Keratinocyte (primary cell): Measurements from ENCODE around the gene ANKRD42.

Source experiments
- EZH2 ChIP-seq: IDR thresholded peaks from one replicate; pipeline ENCODE4 v1.6.1; 2012; ENCODE audit warnings: inconsistent platforms, mild to moderate bottlenecking, low read length, moderate library complexity
- TF ChIP-seq, protein P1 (sequence below), 3 experiments: IDR thresholded peaks in 1 of 3; conservative IDR thresholded peaks in 1 of 3; optimal IDR thresholded peaks in 1 of 3; 2 replicates in 2 of 3; 3 replicates in 1 of 3; pipeline versions ENCODE3 to v1.5.1; 2011; ENCODE audit warnings: low read length in 3 of 3, mild to moderate bottlenecking in 3 of 3, moderate library complexity in 2 of 3, control low read depth in 1 of 3, inconsistent platforms in 1 of 3; ENCODE audit not compliant: insufficient read depth in 2 of 3; ENCODE audit errors: extremely low read depth in 1 of 3

DNA sequence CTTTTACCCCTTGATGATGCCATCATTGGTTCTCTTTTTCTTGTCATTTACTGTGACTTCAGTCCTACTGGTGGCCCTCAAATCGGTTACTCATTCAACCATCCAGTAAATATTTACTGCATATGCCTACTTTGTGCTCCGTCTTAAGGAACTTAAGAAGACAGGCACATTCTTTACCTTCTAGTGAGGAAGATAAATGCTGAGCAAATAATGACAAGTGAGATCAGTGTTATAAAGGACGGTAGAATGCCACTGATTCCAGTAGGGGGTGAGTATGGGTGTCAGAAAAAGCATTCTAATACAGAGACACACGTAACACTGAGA is 1.6 kb downstream of the ANKRD42 start:
- TF ChIP-seq, protein P1, sequence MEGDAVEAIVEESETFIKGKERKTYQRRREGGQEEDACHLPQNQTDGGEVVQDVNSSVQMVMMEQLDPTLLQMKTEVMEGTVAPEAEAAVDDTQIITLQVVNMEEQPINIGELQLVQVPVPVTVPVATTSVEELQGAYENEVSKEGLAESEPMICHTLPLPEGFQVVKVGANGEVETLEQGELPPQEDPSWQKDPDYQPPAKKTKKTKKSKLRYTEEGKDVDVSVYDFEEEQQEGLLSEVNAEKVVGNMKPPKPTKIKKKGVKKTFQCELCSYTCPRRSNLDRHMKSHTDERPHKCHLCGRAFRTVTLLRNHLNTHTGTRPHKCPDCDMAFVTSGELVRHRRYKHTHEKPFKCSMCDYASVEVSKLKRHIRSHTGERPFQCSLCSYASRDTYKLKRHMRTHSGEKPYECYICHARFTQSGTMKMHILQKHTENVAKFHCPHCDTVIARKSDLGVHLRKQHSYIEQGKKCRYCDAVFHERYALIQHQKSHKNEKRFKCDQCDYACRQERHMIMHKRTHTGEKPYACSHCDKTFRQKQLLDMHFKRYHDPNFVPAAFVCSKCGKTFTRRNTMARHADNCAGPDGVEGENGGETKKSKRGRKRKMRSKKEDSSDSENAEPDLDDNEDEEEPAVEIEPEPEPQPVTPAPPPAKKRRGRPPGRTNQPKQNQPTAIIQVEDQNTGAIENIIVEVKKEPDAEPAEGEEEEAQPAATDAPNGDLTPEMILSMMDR (optimal IDR thresholded peaks at IDR 0.05 in 1 of 3, IDR thresholded peaks at IDR 0.05 in 1 of 3, conservative IDR thresholded peaks at IDR 0.05 in 1 of 3; ENCODE audit: extremely low read depth in 1 of 3, insufficient read depth in 2 of 3, low read length in 3 of 3) = no peak
- no peak for TF ChIP-seq EZH2
